ENCODE results near the gene C9orf40. TPM values are rescaled to one million over a fixed set of nuclear protein-coding genes. Genes with fewer than 3 reads are reported as not detected.

The C9orf40 gene
- total RNA-seq, 1 experiment from 2014 or later, result 12.8 TPM

DNA sequence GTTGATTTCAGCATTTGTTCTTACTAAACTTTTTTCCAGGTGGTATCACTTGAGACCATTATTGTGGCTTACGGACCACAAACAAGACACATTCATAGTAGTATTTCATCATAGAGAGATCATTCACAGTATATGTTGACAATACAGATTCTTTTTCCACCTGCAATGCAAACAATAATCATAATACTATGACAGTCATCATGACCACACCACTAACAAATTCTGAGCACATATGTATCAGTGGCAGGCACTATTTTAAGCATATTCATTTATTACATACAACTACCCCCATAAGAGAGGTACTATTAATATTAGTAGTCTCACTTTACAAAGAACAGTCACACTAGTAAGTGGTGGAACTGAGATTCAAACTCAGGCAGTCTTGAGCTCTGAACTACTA is 31.0 kb upstream of the C9orf40 start:
- CTCF ChIA-PET, result no interaction called here
- no peak overlapping the region for H3K9ac ChIP-seq (ENCODE audit: low read length)
- no peaks in the 10 kb centered on the region for H3K79me2 ChIP-seq (ENCODE audit: insufficient read depth, low read length)
- no peak overlapping the region for H3K27ac ChIP-seq (ENCODE audit: low read depth, low read length)
- peaks cover 6 to 10% of the 10 kb centered on the region in 2 experiments; a peak in 2 of 4 replicates for H3K36me3 ChIP-seq (ENCODE audit: control insufficient read depth in 1 of 2, insufficient read depth in 2 of 2, low read length in 2 of 2)
- H4K20me1 ChIP-seq (ENCODE audit: insufficient read depth), result no peaks in the 10 kb centered on the region
- no peak for TF ChIP-seq RAD21 (IDR thresholded peaks at IDR 0.05; ENCODE audit: low read depth)
- no peak for TF ChIP-seq SIN3A (IDR thresholded peaks at IDR 0.05; ENCODE audit: low read depth)
- TF ChIP-seq POLR2A (IDR thresholded peaks at IDR 0.05; ENCODE audit: borderline replicate concordance, extremely low read depth, insufficient read depth, insufficient read length), result no peak
- DNase-seq (ENCODE audit: low read depth, low spot score) (no peak), ATAC-seq (no peak)
- no peak overlapping the region for H3K4me3 ChIP-seq (replicated peaks in 1 of 2; ENCODE audit: low read depth in 1 of 2, low read length in 2 of 2)
- intact Hi-C loops (cut with micrococcal nuclease), result no loop called here
- H3K4me2 ChIP-seq (ENCODE audit: low read length), result no peak overlapping the region
- H3K27me3 ChIP-seq (ENCODE audit: insufficient read depth, low read length), result no peaks in the 10 kb centered on the region
- no peaks in the 10 kb centered on the region for H3K9me3 ChIP-seq (ENCODE audit: control insufficient read depth in 1 of 2, insufficient read depth in 1 of 2, low read depth in 1 of 2, low read length in 2 of 2)
- no peaks in the 10 kb centered on the region for H3K4me1 ChIP-seq (ENCODE audit: control insufficient read depth in 1 of 2, insufficient read depth in 2 of 2, low read length in 2 of 2)
- no TSS peak for BruUV-seq (replicated peaks)
- H2AFZ ChIP-seq (ENCODE audit: low read depth, low read length, poor library complexity, severe bottlenecking), result no peak overlapping the region
- no peaks in the 10 kb centered on the region for H3K9me2 ChIP-seq (ENCODE audit: insufficient read depth)
- RAD21 ChIA-PET (ENCODE audit: low non-redundant PET in 1 of 2, low total read pairs in 2 of 2, uncharacterized antibody in 2 of 2, unreplicated experiment in 2 of 2), result no interaction called here
- POLR2A ChIA-PET, result no interaction called here

DNA sequence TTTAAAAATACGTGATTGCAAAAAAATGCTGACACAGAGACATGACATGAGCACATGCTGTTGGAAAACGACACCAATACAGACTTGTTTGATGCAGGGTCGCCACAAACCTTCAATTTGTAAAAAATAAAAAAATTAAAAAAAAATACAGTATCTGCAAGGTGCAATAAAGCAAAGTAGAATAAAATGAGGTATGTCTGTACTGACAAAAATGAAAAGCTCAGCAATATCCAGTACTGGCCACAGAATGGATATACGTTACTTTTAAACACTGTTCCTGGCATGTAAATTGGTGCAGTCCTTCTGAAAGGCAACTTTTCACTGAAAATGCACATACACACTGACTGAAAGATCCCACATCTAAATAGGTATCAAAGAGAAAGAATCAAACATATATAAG is 27.1 kb upstream of the C9orf40 start:
- no TSS peak for BruUV-seq (replicated peaks)

More for the DNA sequence above, 27.1 kb upstream of the C9orf40 start:
- Histone ChIP-seq H3K36me3 (ENCODE audit: control insufficient read depth in 1 of 2, insufficient read depth in 2 of 2, low read length in 2 of 2) (peaks cover 6 to 13% of the 10 kb centered on the region in 2 experiments; a peak in 2 of 4 replicates), H3K79me2 (ENCODE audit: insufficient read depth, low read length) (no peaks in the 10 kb centered on the region), H3K27ac (ENCODE audit: low read depth, low read length) (no peak overlapping the region), H3K27me3 (ENCODE audit: insufficient read depth, low read length) (no peaks in the 10 kb centered on the region), H2AFZ (ENCODE audit: low read depth, low read length, poor library complexity, severe bottlenecking) (no peak overlapping the region), H3K9me3 (ENCODE audit: control insufficient read depth in 1 of 2, insufficient read depth in 1 of 2, low read depth in 1 of 2, low read length in 2 of 2) (no peaks in the 10 kb centered on the region), H3K4me3 (replicated peaks in 1 of 2; ENCODE audit: low read depth in 1 of 2, low read length in 2 of 2) (no peak overlapping the region), H3K4me1 (ENCODE audit: control insufficient read depth in 1 of 2, insufficient read depth in 2 of 2, low read length in 2 of 2) (no peaks in the 10 kb centered on the region), H3K9ac (ENCODE audit: low read length) (no peak overlapping the region), H3K9me2 (ENCODE audit: insufficient read depth) (no peaks in the 10 kb centered on the region), H4K20me1 (ENCODE audit: insufficient read depth) (no peaks in the 10 kb centered on the region), H3K4me2 (ENCODE audit: low read length) (no peak overlapping the region)
- RAD21 ChIA-PET (ENCODE audit: low non-redundant PET in 1 of 2, low total read pairs in 2 of 2, uncharacterized antibody in 2 of 2, unreplicated experiment in 2 of 2), result no interaction called here
- POLR2A ChIA-PET, result no interaction called here
- ATAC-seq (no peak), DNase-seq (ENCODE audit: low read depth, low spot score) (no peak)
- TF ChIP-seq EGR1 (IDR thresholded peaks at IDR 0.05; ENCODE audit: low read depth) (no peak), TCF7L2 (IDR thresholded peaks at IDR 0.05; ENCODE audit: borderline replicate concordance, extremely low read depth, insufficient read depth, insufficient read length) (no peak), RAD21 (IDR thresholded peaks at IDR 0.05; ENCODE audit: low read depth) (no peak), SRF (IDR thresholded peaks at IDR 0.05; ENCODE audit: low read depth) (no peak), POLR2AphosphoS5 (IDR thresholded peaks at IDR 0.05; ENCODE audit: low read depth, low read length) (no peak), ZFX (IDR thresholded peaks at IDR 0.05) (no peak)
- CTCF ChIA-PET, result no interaction called here
- intact Hi-C loops (cut with micrococcal nuclease), result no loop called here

All from HCT116 (cell line).